Measurements from ENCODE around the gene NAIP.
"Not testable (repeated sequence)": the region's sequence is repeated elsewhere in the genome, so short reads cannot be mapped to it uniquely, and the experiment has no call there.

NAIP gene, protein sequence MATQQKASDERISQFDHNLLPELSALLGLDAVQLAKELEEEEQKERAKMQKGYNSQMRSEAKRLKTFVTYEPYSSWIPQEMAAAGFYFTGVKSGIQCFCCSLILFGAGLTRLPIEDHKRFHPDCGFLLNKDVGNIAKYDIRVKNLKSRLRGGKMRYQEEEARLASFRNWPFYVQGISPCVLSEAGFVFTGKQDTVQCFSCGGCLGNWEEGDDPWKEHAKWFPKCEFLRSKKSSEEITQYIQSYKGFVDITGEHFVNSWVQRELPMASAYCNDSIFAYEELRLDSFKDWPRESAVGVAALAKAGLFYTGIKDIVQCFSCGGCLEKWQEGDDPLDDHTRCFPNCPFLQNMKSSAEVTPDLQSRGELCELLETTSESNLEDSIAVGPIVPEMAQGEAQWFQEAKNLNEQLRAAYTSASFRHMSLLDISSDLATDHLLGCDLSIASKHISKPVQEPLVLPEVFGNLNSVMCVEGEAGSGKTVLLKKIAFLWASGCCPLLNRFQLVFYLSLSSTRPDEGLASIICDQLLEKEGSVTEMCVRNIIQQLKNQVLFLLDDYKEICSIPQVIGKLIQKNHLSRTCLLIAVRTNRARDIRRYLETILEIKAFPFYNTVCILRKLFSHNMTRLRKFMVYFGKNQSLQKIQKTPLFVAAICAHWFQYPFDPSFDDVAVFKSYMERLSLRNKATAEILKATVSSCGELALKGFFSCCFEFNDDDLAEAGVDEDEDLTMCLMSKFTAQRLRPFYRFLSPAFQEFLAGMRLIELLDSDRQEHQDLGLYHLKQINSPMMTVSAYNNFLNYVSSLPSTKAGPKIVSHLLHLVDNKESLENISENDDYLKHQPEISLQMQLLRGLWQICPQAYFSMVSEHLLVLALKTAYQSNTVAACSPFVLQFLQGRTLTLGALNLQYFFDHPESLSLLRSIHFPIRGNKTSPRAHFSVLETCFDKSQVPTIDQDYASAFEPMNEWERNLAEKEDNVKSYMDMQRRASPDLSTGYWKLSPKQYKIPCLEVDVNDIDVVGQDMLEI (N-terminal part only)

GRCh38 chr5:71025289-71025953 is at the start of gene NAIP:
TSS of gene NAIP (minus strand) at chr5:71025339. CDS start at chr5:71012915, 12,424 bp downstream.
- DNase-seq, result not testable (repeated sequence)

GRCh38 chr5:71067262-71067928 is 42.3 kb upstream of the NAIP start, which contains the start of gene GTF2H2:
TSS of gene GTF2H2 (minus strand) at chr5:71067676. CDS start at chr5:71062763, 4,913 bp downstream.
- not testable (repeated sequence) for DNase-seq

- not testable (repeated sequence) for DNase-seq
Measured at GRCh38 chr5:71061322-71061721, 36.2 kb upstream of the NAIP start.

DNA sequence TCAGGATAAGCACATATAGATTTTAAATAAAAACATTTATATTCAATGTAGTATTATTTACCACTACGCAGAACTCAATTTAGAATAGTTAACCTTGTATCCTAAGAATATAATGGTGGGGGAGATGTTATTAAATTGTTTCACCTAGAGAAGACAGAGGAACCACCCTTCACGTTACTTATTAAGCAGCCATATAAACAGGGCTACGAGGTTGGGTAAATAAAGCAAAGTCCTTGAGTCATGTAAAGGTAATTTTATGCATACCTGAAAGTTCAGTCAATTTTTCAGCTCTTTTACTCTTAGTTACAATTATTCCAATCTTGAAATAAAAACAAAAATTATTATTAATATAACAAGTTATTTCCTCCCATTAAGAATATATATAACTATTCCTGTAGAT is 34.3 kb upstream of the NAIP start:
- DNase-seq, result not testable (repeated sequence)

DNA sequence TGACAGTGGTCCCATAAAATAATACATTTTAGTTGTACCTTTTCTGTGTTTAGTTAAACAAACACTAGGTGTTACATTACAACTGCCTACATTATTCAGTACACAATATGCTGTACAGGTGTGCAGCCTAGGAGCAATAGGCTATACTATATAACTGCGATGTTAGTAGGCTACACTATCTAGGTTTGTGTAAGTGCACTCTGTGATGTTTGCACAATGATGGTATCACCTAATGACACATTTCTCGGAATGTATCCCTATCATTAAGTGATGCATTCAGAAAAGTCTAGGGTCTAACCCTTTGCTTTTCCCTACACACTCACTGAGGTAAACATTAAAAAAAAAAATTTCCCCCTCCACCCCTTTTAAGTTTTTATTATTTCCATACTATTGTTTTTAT is 19.7 kb upstream of the NAIP start:
- DNase-seq, result not testable (repeated sequence)

GRCh38 chr5:71044128-71044527 is 19.0 kb upstream of the NAIP start:
- DNase-seq, result not testable (repeated sequence)

- DNase-seq, result not testable (repeated sequence)
Measured at GRCh38 chr5:71031046-71031776, 6.1 kb upstream of the NAIP start.

DNA sequence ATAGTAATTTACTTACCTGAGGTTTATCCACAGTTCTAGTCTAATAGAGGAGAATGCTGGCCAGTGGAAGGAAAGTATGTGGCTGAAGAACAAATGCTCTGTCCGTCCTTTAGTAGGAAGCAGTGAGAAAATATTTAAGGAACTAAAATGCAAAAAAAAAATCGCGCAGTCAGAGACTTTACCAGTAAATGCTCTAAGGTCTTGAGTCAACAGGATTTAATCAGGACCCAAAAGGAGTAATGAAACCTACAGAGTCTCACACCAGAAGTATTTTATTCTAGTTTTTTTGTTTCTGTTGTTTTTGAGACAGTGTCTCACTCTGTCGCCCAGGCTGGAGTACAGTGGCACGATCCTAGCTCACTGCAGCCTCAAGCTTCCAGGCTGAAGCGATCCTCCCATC is 4.5 kb downstream of the NAIP start:
- not testable (repeated sequence) for DNase-seq

GRCh38 chr5:71018376-71019005 is 6.6 kb downstream of the NAIP start:
- not testable (repeated sequence) for DNase-seq

GRCh38 chr5:71014176-71014575 is 11.0 kb downstream of the NAIP start:
- DNase-seq, result no peak

GRCh38 chr5:71013575-71013974 is 11.6 kb downstream of the NAIP start:
- DNase-seq, result no peak

GRCh38 chr5:71011194-71011792 is 13.8 kb downstream of the NAIP start:
- DNase-seq, result no peak

DNA sequence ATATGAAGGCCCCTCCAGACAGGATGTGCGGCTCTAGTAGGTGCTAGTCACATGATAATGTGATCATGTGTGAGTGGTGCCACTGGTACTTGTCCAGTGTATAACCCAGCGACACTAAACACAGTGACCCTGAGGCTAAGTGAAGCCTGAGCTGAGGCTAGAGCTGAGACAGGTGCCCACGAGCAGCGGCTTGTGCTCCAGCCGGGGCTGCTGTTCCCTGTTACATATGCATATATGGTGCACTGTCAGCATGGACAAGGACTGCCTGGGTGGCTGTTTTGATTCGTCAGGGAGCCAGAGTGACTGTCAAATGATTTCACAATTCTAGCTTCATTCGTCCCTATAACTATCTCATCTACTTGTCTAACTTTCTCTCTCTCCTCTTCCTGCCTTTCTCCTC is 18.2 kb downstream of the NAIP start:
- DNase-seq, result not testable (repeated sequence)

- DNase-seq, result not testable (repeated sequence)
Measured at GRCh38 chr5:70984882-70985281, 40.3 kb downstream of the NAIP start.

- not testable (repeated sequence) for DNase-seq
Measured at GRCh38 chr5:70967220-70967619, 57.9 kb downstream of the NAIP start.

- not testable (repeated sequence) for DNase-seq
Measured at GRCh38 chr5:70964531-70964930, 60.6 kb downstream of the NAIP start.

DNA sequence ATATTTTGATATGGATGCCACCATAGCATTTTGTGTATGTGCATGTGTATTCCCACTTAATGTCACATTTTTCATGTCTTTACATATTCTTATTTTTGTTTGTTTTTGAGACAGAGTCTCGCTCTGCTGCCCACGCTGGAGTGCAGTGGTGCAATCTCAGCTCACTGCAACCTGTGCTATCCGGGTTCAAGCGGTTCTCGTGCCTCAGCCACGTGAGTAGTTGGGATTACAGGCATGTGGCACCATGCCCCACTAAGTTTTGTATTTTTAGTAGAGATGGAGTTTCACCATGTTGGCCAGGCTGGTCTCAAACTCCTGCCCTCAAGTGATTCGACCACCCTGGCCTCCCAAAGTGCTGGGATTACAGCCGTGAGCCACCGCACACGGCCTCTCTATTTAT is 72.1 kb downstream of the NAIP start:
- not testable (repeated sequence) for DNase-seq

DNA sequence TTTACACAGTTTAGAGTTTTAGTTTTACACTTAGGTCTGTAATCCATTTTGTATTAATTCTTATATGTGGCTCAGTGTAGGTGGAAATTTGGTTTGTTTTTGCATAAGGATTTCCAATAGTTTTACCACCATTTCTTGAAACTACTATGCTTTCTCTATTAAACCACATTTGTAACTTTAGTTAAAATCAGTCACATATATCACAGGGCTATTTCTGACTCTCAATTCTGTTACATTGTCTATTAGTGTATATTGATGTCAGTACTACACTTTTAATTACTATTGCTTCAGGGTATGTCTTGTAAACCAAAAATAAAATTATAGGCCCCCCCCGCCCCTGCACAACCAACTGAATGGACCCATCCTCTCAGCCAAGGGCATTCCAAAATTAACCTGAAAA is 92.6 kb downstream of the NAIP start:
- DNase-seq, result not testable (repeated sequence)

- not testable (repeated sequence) for DNase-seq
Measured at GRCh38 chr5:70931709-70932368, 93.3 kb downstream of the NAIP start.

DNA sequence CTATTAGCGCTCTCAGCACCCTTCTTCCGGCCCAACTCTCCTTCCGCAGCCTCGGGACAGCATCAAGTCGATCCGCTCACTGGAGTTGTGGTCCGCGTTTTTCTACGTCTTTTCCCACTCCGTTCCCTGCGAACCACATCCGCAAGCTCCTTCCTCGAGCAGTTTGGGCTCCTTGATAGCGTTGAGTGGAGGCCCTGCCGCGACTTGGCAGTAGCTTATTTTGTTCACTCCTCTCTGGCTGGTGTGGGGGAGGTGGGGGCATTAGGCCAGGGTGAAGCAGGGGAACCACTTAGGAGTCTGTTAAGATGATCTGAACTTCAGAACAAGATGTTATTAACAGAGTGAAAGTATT is 100.0 kb downstream of the NAIP start:
- DNase-seq, result not testable (repeated sequence)
